K562 (cell line): Measurements from ENCODE around the gene PSD4. TPM values are rescaled to one million over a fixed set of nuclear protein-coding genes. Genes with fewer than 3 reads are reported as not detected.

ENCODE experiments used
- CHD4 ChIP-seq: fragments of 200-600 bp; sonication (generic); IDR thresholded peaks from 3 replicates; pipeline ENCODE4 v1.6.1; 2012; ENCODE audit warnings: low read depth, mild to moderate bottlenecking, mixed read lengths, low read length, inconsistent platforms; ENCODE audit not compliant: insufficient read depth, insufficient replicate concordance, poor library complexity, severe bottlenecking
- CREM ChIP-seq: IDR thresholded peaks from 2 replicates; pipeline ENCODE4 v1.6.1; 2014; ENCODE audit warnings: antibody characterized with exemption, low read depth
- HEY1 ChIP-seq: fragments of 250-450 bp; sonication (Bioruptor Pico); IDR thresholded peaks from 2 replicates; pipeline ENCODE4 v1.5.0; 2020; ENCODE audit warnings: mild to moderate bottlenecking, moderate library complexity, borderline replicate concordance
- OTX1 ChIP-seq: fragments of 450-650 bp; formaldehyde crosslinking; IDR thresholded peaks from 2 replicates; pipeline ENCODE4 v1.4.0; 2022; ENCODE audit warnings: mild to moderate bottlenecking
- WHSC1 ChIP-seq: IDR thresholded peaks from one replicate; pipeline ENCODE4 v1.6.1; 2012; ENCODE audit warnings: low read length, control low read depth, inconsistent platforms
- ZNF175 ChIP-seq: fragments of 200-800 bp; sonication (Bioruptor generic); IDR thresholded peaks from 2 replicates; pipeline ENCODE4 v1.6.1; 2016; ENCODE audit warnings: low read depth, mild to moderate bottlenecking, missing genetic modification characterization, missing compliant biosample characterization
- ZNF384 ChIP-seq: IDR thresholded peaks from 2 replicates; pipeline ENCODE4 v1.6.1; 2012; ENCODE audit warnings: low read depth, low read length, improper control_type of control experiment
- ZNF589 ChIP-seq: fragments of 200-800 bp; sonication (Bioruptor generic); IDR thresholded peaks from 2 replicates; pipeline ENCODE4 v1.6.1; 2016; ENCODE audit warnings: low read depth, missing genetic modification characterization, missing compliant biosample characterization
- ZNF76 ChIP-seq: fragments of 250-450 bp; sonication (Bioruptor Pico); IDR thresholded peaks from 2 replicates; pipeline ENCODE4 v1.4.0; 2020; ENCODE audit warnings: mild to moderate bottlenecking, moderate library complexity, borderline replicate concordance
- ZNF785 ChIP-seq: fragments of 250-450 bp; sonication (Bioruptor Pico); IDR thresholded peaks from 2 replicates; pipeline ENCODE4 v1.4.0; 2020; ENCODE audit warnings: mild to moderate bottlenecking
- polyA plus RNA-seq, 8 experiments: library from polyadenylated mRNA; depleted of rRNA in 4 of 8; stranded (reverse) in 5 of 8; unstranded in 3 of 8; fragments of >200 nt; fragmentation: Nextera tagmentation in 2 of 8; fragmentation: Illumina TruSeq in 1 of 8; extraction: Ambion mirVana in 2 of 8; extraction: Trizol in 1 of 8; gene quantifications; 2 replicates each; pipeline versions ENCODE4 v1.2.1 to v1.2.3, GENCODE V29; 2011 to 2014; ENCODE audit warnings: inconsistent platforms in 1 of 8, missing spikeins in 1 of 8
- total RNA-seq, 7 experiments: library from RNA; depleted of rRNA in 6 of 7; stranded (reverse); fragments of >200 nt in 6 of 7; fragmentation: Illumina TruSeq in 2 of 7; extraction: Trizol in 2 of 7; gene quantifications; 2 replicates each; pipeline versions ENCODE4 v1.2.1 to v1.2.3, GENCODE V29; 2011 to 2021; ENCODE audit warnings: low replicate concordance in 1 of 7
- TF ChIP-seq, protein P1 (sequence below): fragments of 200-800 bp; sonication (Bioruptor generic); IDR thresholded peaks from 2 replicates; pipeline ENCODE4 v1.6.1; 2017; ENCODE audit warnings: missing genetic modification characterization, missing compliant biosample characterization
- TF ChIP-seq, protein P2 (sequence below): sonication (generic); formaldehyde crosslinking; IDR thresholded peaks from 2 replicates; pipeline ENCODE4 v1.8.0; 2023; ENCODE audit warnings: missing genetic modification reagents, mild to moderate bottlenecking, borderline replicate concordance
- TF ChIP-seq, protein P3 (sequence below): sonication (generic); formaldehyde crosslinking; IDR thresholded peaks from 2 replicates; pipeline ENCODE4 v1.8.0; 2023; ENCODE audit warnings: mild to moderate bottlenecking, missing genetic modification reagents
- TF ChIP-seq, protein P4 (sequence below): IDR thresholded peaks from 2 replicates; pipeline ENCODE4 v1.6.1; 2011; ENCODE audit not compliant: insufficient read length; ENCODE audit errors: extremely low read depth

The PSD4 gene
- total and polyA plus RNA-seq, 9 of the 15 experiments (the other 6 are each of a cell fraction or from before 2014, with no cell fraction given): 0.46 to 54.0 (median 20.8) TPM

DNA sequence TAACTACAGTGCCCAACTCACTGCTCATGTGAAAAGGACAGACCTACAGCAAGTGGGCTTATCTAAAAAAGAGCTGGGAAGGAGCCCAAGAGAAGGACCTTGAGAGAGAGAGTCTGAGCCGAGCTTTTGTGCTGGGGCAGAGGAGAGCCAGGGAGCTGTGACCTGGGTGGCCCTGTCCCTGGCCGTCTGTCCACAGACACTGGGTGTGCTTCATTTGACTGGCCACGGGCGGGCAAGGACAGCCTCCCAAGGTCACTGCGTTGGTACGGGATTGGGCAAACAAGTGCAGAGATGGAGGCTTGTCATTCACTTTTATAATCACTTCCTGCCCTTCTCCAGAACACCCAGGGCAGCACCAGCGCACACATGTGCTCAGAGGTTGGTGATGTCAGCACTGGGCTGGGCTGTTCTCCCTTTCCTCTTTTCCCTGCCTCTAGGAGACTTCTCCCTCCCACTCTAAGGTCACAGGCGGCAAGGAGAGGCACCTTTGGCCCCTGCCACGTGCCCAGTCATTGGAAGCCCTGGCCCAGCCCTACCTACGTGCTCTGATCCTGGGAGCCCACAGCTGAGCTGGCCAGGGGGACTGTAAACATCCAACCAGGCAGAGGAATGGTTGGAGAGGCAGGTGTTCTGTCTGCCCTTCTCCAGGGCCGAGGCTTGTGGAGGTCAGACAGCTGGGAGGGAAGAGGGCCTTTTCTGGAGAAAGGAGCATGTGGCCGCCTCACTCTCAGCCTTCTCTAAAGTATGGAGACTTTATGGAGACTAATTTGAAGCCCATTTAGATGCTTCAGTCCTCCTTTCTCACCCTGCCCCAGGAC, 6.4 kb upstream of the PSD4 start (continued):
- TF ChIP-seq ZNF175 (CRISPR knock-in tag): 0 out of 2 replicates have a peak, but pooled peaks have one; percentile 29
- TF ChIP-seq ZNF589 (CRISPR knock-in tag): no peak
- no peak for TF ChIP-seq CHD4
- TF ChIP-seq ZNF785 (CRISPR knock-in tag): no peak
- TF ChIP-seq, protein P1, sequence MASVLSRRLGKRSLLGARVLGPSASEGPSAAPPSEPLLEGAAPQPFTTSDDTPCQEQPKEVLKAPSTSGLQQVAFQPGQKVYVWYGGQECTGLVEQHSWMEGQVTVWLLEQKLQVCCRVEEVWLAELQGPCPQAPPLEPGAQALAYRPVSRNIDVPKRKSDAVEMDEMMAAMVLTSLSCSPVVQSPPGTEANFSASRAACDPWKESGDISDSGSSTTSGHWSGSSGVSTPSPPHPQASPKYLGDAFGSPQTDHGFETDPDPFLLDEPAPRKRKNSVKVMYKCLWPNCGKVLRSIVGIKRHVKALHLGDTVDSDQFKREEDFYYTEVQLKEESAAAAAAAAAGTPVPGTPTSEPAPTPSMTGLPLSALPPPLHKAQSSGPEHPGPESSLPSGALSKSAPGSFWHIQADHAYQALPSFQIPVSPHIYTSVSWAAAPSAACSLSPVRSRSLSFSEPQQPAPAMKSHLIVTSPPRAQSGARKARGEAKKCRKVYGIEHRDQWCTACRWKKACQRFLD: no peak
- TF ChIP-seq CREM: peak; percentile 28; the same call in 1 of the 2 replicates
- no peak for TF ChIP-seq ZNF384
- TF ChIP-seq, protein P2, sequence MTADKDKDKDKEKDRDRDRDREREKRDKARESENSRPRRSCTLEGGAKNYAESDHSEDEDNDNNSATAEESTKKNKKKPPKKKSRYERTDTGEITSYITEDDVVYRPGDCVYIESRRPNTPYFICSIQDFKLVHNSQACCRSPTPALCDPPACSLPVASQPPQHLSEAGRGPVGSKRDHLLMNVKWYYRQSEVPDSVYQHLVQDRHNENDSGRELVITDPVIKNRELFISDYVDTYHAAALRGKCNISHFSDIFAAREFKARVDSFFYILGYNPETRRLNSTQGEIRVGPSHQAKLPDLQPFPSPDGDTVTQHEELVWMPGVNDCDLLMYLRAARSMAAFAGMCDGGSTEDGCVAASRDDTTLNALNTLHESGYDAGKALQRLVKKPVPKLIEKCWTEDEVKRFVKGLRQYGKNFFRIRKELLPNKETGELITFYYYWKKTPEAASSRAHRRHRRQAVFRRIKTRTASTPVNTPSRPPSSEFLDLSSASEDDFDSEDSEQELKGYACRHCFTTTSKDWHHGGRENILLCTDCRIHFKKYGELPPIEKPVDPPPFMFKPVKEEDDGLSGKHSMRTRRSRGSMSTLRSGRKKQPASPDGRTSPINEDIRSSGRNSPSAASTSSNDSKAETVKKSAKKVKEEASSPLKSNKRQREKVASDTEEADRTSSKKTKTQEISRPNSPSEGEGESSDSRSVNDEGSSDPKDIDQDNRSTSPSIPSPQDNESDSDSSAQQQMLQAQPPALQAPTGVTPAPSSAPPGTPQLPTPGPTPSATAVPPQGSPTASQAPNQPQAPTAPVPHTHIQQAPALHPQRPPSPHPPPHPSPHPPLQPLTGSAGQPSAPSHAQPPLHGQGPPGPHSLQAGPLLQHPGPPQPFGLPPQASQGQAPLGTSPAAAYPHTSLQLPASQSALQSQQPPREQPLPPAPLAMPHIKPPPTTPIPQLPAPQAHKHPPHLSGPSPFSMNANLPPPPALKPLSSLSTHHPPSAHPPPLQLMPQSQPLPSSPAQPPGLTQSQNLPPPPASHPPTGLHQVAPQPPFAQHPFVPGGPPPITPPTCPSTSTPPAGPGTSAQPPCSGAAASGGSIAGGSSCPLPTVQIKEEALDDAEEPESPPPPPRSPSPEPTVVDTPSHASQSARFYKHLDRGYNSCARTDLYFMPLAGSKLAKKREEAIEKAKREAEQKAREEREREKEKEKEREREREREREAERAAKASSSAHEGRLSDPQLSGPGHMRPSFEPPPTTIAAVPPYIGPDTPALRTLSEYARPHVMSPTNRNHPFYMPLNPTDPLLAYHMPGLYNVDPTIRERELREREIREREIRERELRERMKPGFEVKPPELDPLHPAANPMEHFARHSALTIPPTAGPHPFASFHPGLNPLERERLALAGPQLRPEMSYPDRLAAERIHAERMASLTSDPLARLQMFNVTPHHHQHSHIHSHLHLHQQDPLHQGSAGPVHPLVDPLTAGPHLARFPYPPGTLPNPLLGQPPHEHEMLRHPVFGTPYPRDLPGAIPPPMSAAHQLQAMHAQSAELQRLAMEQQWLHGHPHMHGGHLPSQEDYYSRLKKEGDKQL: no peak
- no peak for TF ChIP-seq HEY1 (CRISPR knock-in tag)
- TF ChIP-seq OTX1 (CRISPR knock-in tag): no peak
- TF ChIP-seq, protein P3, sequence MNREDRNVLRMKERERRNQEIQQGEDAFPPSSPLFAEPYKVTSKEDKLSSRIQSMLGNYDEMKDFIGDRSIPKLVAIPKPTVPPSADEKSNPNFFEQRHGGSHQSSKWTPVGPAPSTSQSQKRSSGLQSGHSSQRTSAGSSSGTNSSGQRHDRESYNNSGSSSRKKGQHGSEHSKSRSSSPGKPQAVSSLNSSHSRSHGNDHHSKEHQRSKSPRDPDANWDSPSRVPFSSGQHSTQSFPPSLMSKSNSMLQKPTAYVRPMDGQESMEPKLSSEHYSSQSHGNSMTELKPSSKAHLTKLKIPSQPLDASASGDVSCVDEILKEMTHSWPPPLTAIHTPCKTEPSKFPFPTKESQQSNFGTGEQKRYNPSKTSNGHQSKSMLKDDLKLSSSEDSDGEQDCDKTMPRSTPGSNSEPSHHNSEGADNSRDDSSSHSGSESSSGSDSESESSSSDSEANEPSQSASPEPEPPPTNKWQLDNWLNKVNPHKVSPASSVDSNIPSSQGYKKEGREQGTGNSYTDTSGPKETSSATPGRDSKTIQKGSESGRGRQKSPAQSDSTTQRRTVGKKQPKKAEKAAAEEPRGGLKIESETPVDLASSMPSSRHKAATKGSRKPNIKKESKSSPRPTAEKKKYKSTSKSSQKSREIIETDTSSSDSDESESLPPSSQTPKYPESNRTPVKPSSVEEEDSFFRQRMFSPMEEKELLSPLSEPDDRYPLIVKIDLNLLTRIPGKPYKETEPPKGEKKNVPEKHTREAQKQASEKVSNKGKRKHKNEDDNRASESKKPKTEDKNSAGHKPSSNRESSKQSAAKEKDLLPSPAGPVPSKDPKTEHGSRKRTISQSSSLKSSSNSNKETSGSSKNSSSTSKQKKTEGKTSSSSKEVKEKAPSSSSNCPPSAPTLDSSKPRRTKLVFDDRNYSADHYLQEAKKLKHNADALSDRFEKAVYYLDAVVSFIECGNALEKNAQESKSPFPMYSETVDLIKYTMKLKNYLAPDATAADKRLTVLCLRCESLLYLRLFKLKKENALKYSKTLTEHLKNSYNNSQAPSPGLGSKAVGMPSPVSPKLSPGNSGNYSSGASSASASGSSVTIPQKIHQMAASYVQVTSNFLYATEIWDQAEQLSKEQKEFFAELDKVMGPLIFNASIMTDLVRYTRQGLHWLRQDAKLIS (CRISPR knock-in tag): no peak
- no peak for TF ChIP-seq WHSC1
- no peak for TF ChIP-seq ZNF76 (CRISPR knock-in tag)
- TF ChIP-seq, protein P4, sequence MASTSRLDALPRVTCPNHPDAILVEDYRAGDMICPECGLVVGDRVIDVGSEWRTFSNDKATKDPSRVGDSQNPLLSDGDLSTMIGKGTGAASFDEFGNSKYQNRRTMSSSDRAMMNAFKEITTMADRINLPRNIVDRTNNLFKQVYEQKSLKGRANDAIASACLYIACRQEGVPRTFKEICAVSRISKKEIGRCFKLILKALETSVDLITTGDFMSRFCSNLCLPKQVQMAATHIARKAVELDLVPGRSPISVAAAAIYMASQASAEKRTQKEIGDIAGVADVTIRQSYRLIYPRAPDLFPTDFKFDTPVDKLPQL: no peak
